GM18499 (cell line): ENCODE measurements around the gene CDK5RAP1.
"Not testable (repeated sequence)": the region's sequence is repeated elsewhere in the genome, so short reads cannot be mapped to it uniquely, and the experiment has no call there.

Source experiments
- ATAC-seq: cut with Tn5 transposase; IDR thresholded peaks from one replicate; pipeline ENCODE4 v1.9.1; 2021; ENCODE audit warnings: moderate number of reproducible peaks; ENCODE audit not compliant: insufficient read depth, unreplicated experiment

Gene CDK5RAP1

GRCh38 chr20:33389326-33389725 lies 12.0 kb downstream of the CDK5RAP1 start:
- ATAC-seq = not testable (repeated sequence)

GRCh38 chr20:33388268-33388667 lies 13.1 kb downstream of the CDK5RAP1 start:
- ATAC-seq = no peak

GRCh38 chr20:33387177-33387576 lies 14.1 kb downstream of the CDK5RAP1 start:
- ATAC-seq = no peak

GRCh38 chr20:33386673-33387072 lies 14.6 kb downstream of the CDK5RAP1 start:
- no peak for ATAC-seq

- no peak for ATAC-seq
Observed at GRCh38 chr20:33377366-33377765, 24.0 kb downstream of the CDK5RAP1 start.

- ATAC-seq = no peak
Observed at GRCh38 chr20:33373735-33374605, 27.3 kb downstream of the CDK5RAP1 start.

GRCh38 chr20:33372993-33373441 lies 28.3 kb downstream of the CDK5RAP1 start:
- ATAC-seq = no peak

GRCh38 chr20:33370291-33370690 lies 31.0 kb downstream of the CDK5RAP1 start:
- no peak for ATAC-seq

- ATAC-seq = no peak
Observed at GRCh38 chr20:33362898-33363297, 38.4 kb downstream of the CDK5RAP1 start.

- ATAC-seq = no peak
Observed at GRCh38 chr20:33359399-33360261, 41.7 kb downstream of the CDK5RAP1 start.

GRCh38 chr20:33353013-33353402 lies 48.3 kb downstream of the CDK5RAP1 start:
- no peak for ATAC-seq

- ATAC-seq = no peak
Observed at GRCh38 chr20:33352258-33353012, 48.9 kb downstream of the CDK5RAP1 start.

GRCh38 chr20:33351696-33352095 lies 49.6 kb downstream of the CDK5RAP1 start:
- ATAC-seq = no peak

- no peak for ATAC-seq
Observed at GRCh38 chr20:33349493-33349892, 51.8 kb downstream of the CDK5RAP1 start.

- ATAC-seq = no peak
Observed at GRCh38 chr20:33348136-33348937, 53.0 kb downstream of the CDK5RAP1 start.

- ATAC-seq = no peak
Observed at GRCh38 chr20:33345342-33345741, 56.0 kb downstream of the CDK5RAP1 start.

- no peak for ATAC-seq
Observed at GRCh38 chr20:33343521-33343920, 57.8 kb downstream of the CDK5RAP1 start.

GRCh38 chr20:33339515-33340058 lies 61.7 kb downstream of the CDK5RAP1 start:
- no peak for ATAC-seq

GRCh38 chr20:33338467-33339258 lies 62.7 kb downstream of the CDK5RAP1 start:
- no peak for ATAC-seq
